IPS-20b (cell line): Measurements from ENCODE around the gene VAMP8.

ENCODE experiments used
- H3K27ac ChIP-seq: one replicate; pipeline ENCODE4 v1.5.1; 2013; ENCODE audit warnings: low read length
- H3K27me3 ChIP-seq: 2 replicates; pipeline ENCODE4 v1.6.1; 2013; ENCODE audit warnings: mild to moderate bottlenecking, low read length, inconsistent platforms; ENCODE audit not compliant: insufficient read depth
- H3K36me3 ChIP-seq: 2 replicates; pipeline ENCODE4 v1.6.1; 2013; ENCODE audit warnings: low read depth, mild to moderate bottlenecking, inconsistent platforms, low read length, moderate library complexity; ENCODE audit not compliant: insufficient read depth
- H3K4me1 ChIP-seq: 2 replicates; pipeline ENCODE4 v1.6.1; 2013; ENCODE audit warnings: mild to moderate bottlenecking, control low read depth, inconsistent platforms, low read length, moderate library complexity; ENCODE audit not compliant: insufficient read depth
- H3K4me3 ChIP-seq: 2 replicates; pipeline ENCODE4 v1.5.1; 2013; ENCODE audit warnings: mild to moderate bottlenecking, low read length, inconsistent platforms
- H3K9ac ChIP-seq: 2 replicates; pipeline ENCODE4 v1.6.1; 2013; ENCODE audit warnings: low read depth, mild to moderate bottlenecking, inconsistent platforms, low read length, moderate library complexity
- H3K9me3 ChIP-seq: 2 replicates; pipeline ENCODE4 v1.6.1; 2013; ENCODE audit warnings: mild to moderate bottlenecking, low read depth, low read length, inconsistent platforms; ENCODE audit not compliant: insufficient read depth

VAMP8 gene

DNA sequence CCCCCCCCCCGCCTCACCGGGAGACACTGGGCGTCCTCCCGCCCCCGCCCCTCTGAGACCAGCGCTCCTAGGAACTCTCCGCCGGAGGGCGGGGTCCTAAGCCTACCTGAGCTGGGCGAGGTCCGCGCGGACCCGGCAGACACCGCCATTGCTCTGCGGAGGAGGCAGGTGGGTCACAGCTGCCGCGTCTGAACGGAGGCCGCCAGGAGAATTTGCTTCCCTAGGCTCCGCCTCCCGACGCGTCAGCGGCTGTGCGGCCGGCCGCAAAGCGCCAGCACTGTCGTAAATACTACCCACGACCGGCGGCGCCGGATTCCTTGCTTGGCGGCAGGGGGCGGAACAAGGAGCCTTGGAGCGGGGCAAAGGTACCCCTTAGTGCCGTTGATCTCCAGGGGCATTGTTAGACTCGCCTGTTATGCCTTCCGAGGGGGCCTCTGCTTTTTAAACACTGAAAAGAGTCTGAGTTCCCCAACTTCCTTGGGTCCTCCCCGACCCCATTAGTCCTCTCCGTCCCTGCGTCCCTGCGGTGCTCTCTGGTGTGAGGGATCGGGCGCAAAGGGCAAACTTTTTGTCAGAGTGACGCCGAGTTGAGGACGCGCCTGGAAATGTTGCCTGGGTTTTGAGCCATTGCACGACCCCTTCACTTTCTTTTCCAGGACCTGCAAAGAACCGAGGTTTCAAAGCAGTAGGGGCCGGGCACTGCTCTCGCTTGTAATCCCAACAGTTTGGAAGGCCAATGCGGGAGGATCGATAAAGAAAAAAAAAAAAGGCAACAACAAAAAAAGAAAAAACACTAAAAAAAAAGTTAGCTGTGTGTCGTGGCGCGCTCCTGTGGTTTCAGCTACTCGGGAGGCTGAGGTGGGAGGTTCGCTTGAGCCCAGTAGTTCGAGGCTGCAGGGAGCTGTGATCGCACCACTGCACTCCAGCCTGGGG, 15.8 kb upstream of the VAMP8 start, which contains the start of gene GGCX:
TSS of gene GGCX (minus strand) at position 214 of the 933 bp plus-strand sequence. CDS start at position 149, 65 bp downstream.
- H3K27me3 ChIP-seq: no peaks in the 10 kb centered on the region
- H3K9ac ChIP-seq: peak within 1 kb of the TSS; percentile 95
- H3K4me1 ChIP-seq: peaks cover 5% of the 10 kb centered on the region; the same call in 1 of the 2 replicates
- peak within 1 kb of the TSS; percentile 86 for H3K4me3 ChIP-seq
- H3K27ac ChIP-seq: peak within 1 kb of the TSS; percentile 89
- H3K36me3 ChIP-seq: peaks cover 19% of the 10 kb centered on the region
- no peaks in the 10 kb centered on the region for H3K9me3 ChIP-seq

DNA sequence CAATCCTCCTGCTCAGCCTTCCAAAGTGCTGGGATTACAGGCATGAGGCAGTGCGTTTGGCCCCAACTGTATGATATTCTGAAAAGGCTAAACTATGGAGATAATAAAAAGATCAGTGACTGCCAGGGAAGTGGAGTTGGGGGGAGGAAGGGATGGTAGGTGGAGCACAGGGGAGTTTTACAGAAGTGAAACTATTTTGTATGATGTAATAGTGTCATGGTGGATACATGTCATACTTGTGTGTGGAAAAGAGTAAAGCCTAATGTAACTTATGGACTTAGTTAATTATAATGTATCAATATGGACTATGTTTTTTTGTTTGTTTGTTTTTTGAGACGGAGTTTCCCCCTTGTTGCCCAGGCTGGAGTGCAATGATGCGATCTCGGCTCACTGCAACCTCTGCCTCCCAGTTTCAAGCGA, 13.2 kb upstream of the VAMP8 start:
- no peaks in the 10 kb centered on the region for H3K36me3 ChIP-seq
- H3K4me3 ChIP-seq: no peak overlapping the region
- H3K9me3 ChIP-seq: no peaks in the 10 kb centered on the region
- H3K4me1 ChIP-seq: peaks cover 5% of the 10 kb centered on the region; the same call in 1 of the 2 replicates
- no peak overlapping the region for H3K9ac ChIP-seq
- no peak overlapping the region for H3K27ac ChIP-seq
- peaks cover 5% of the 10 kb centered on the region for H3K27me3 ChIP-seq

DNA sequence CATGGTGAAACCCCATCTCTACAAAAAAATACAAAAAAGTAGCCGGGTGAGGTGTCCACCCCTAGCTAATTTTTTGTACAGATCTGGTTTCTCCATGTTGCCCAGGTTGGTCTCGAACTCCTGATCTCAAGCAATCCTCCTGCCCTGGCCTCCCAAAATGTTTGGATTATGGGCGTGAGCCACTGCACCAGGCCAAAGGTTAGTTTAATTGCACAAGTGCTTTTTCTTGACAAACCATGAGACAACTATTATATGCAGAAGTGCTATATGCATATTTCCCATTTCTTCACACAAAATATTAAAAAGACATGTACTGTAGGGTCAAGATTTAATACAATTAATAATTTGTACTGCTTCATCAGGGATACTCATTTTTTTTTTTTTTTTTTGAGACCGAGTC, 11.1 kb upstream of the VAMP8 start:
- peaks cover 26% of the 10 kb centered on the region for H3K27me3 ChIP-seq
- no peak overlapping the region for H3K4me3 ChIP-seq
- no peaks in the 10 kb centered on the region for H3K4me1 ChIP-seq
- no peaks in the 10 kb centered on the region for H3K9me3 ChIP-seq
- no peak overlapping the region for H3K27ac ChIP-seq
- H3K9ac ChIP-seq: no peak overlapping the region
- H3K36me3 ChIP-seq: no peaks in the 10 kb centered on the region

DNA sequence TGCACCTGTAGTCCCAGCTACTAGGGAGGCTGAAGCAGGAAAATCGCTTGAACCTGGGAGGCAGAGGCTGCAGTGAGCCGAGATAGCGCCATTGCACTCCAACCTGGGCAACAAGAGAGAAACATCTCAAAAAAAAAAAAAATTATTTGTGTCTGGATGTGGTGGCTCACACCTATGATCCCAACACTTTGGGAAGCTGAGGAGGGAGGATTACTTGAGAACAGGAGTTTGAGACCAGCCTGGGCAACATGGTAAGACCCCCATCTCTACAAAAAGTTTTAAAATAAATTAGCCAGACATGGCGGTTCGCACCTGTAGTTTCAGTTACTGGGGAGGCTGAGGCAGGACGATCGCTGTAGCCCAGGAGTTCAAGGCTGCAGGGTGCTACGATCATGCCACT, 1.6 kb upstream of the VAMP8 start:
- no peaks in the 10 kb centered on the region for H3K9me3 ChIP-seq
- no peak overlapping the region for H3K27ac ChIP-seq
- H3K36me3 ChIP-seq: no peaks in the 10 kb centered on the region
- peaks cover 5% of the 10 kb centered on the region; the same call in 1 of the 2 replicates for H3K4me1 ChIP-seq
- no peak overlapping the region for H3K9ac ChIP-seq
- H3K27me3 ChIP-seq: peaks cover 27% of the 10 kb centered on the region
- H3K4me3 ChIP-seq: no peak overlapping the region

DNA sequence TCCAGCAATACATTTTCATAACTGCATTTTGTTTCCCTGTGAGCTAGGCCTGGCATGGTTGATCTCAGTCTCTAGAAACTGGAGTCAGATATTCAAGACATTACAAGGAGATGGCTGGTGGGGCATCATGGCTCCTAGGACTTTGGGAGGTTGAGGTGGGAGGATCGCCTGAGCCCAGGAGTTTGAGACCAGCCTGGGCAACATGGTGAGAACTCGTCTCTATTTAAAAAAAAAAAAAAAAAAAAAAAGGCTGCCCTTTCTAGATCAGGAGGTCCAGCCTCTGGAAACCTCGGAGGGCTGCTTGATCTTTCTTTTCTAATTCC, 362 bp upstream of the VAMP8 start:
- Histone ChIP-seq H3K36me3 (peaks cover 4% of the 10 kb centered on the region; the same call in 1 of the 2 replicates), H3K9ac (no peak overlapping the region), H3K27me3 (peaks cover 15% of the 10 kb centered on the region), H3K27ac (no peak overlapping the region), H3K4me3 (peak overlapping the region; percentile 73; the same call in 1 of the 2 replicates), H3K4me1 (peaks cover 5% of the 10 kb centered on the region; the same call in 1 of the 2 replicates), H3K9me3 (no peaks in the 10 kb centered on the region)

DNA sequence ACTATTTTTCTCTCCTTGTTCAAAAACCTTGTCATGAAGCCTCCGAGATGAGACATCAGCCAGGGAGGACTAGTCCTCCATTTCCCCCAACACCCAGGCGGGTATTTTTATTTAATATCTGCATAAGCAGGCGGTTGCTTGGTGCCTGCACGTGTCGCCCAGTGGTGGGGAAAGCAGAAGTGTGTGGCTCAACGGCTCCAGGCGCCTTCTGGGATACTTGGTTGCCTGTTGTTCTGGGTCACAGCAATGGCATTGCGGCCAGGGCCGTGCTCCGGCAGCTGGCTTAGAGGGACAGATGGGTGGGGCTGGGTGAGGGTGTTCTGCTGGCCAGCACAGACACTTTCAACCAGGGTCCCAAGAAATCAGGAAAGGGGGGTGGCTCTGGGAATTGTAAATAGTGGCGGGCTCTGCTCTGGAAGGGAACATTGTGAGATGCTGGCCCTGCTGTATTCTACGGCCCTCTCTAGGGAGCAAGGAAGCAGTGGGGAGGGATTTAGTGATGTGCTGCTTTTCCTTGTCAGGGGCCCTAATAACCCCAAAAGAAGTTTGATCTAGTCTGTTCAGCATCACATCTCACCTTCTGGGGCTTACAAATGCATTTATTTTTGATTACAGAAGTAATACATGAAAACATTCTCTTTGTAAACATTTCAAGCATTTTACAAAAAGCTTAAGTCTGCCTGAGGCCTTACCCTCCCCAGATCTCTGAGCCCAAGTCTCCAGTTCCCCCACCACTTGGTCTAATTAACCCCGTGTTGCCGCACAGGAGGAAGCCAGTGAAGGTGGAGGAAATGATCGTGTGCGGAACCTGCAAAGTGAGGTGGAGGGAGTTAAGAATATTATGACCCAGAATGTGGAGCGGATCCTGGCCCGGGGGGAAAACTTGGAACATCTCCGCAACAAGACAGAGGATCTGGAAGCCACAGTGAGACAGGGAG, 1.1 kb downstream of the VAMP8 start:
- peaks cover 4% of the 10 kb centered on the region; the same call in 1 of the 2 replicates for H3K36me3 ChIP-seq
- no peaks in the 10 kb centered on the region for H3K9me3 ChIP-seq
- no peak overlapping the region for H3K27ac ChIP-seq
- peaks cover 5% of the 10 kb centered on the region; the same call in 1 of the 2 replicates for H3K4me1 ChIP-seq
- H3K4me3 ChIP-seq: peak overlapping the region; percentile 73
- peak overlapping the region; percentile 66; the same call in 1 of the 2 replicates for H3K9ac ChIP-seq
- peaks cover 3% of the 10 kb centered on the region for H3K27me3 ChIP-seq

DNA sequence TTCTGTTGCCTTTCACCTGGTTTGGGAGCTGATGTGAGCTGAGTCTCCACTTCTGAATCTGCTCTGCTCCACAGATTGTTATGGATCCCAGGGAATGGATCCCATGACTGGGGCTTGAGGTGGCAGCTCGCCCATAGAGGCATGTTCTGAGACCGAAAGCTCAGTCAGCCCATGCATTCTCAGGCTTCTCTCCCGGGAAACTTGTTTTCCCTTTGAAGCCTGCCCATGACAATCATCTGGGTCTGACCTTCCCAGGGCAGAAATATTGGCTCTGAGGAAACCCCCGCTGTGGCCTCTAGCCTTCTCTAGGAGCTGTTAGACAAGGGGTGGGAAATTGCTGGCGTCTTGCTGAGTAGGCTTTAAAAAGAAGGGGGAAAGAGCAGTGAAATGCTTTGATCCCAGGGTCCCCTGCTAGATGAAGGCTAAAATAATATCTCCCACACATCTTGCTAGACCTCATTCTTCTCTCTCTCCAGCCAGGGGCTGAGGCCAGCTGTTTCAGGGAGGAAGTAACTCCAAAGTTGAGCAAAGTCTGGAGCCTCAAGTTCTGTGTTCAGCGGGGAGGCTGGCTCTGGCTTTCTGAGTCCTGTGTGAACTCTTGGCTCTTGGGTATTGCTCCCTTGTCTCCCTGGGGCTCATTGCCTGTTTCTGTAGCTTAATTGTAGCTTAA, 2.0 kb downstream of the VAMP8 start:
- Histone ChIP-seq H3K4me1 (peaks cover 5% of the 10 kb centered on the region; the same call in 1 of the 2 replicates), H3K4me3 (peak overlapping the region; percentile 73), H3K9ac (no peak overlapping the region)

DNA sequence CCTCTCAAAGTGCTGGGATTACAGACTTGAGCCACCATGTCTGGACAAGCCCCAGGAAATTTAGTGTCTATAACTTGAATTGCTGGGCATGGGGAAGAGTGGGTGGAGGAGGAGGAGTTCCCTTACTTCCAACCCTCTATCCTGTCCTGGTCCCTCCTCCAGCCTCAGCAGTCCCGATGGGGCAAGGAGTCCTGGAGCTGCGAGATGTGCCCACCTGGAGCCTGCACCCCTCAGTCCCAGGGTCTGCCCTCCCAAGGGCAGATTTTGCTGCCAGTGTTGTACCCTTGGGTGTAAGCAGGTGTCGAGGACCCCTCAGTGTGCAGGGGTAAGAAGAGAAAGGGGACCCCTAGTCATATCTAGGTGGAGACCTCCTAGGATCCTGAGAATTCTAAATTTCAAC, 2.8 kb downstream of the VAMP8 start:
- Histone ChIP-seq H3K9me3 (no peaks in the 10 kb centered on the region), H3K9ac (no peak overlapping the region), H3K27me3 (peaks cover 18% of the 10 kb centered on the region)

More for the DNA sequence above, 2.0 kb downstream of the VAMP8 start:
- no peaks in the 10 kb centered on the region for H3K9me3 ChIP-seq
- no peak overlapping the region for H3K27ac ChIP-seq
- H3K36me3 ChIP-seq: peaks cover 4% of the 10 kb centered on the region; the same call in 1 of the 2 replicates
- peaks cover 10% of the 10 kb centered on the region for H3K27me3 ChIP-seq

DNA sequence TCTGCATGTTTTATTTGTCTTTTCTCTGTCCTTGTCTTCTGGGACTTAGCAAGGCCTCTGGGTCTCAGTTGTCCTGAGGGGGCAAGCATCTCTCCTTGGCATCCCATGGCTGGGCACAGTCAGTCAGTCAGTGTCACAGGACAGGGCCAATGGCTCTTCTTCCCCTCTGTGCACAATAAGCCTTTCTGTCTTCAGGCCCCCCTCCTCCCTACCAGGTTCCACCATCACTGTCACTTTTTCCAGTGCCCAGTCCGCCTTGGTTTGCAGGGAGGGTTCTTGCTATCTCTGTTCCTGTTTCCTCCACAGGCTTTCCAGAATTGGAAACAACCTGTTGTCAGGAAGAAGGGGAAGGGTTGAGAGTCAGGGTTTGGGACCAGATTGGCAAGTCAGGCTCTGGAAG, 5.1 kb downstream of the VAMP8 start:
- peaks cover 5% of the 10 kb centered on the region; the same call in 1 of the 2 replicates for H3K4me1 ChIP-seq
- peaks cover 4% of the 10 kb centered on the region; the same call in 1 of the 2 replicates for H3K36me3 ChIP-seq
- H3K4me3 ChIP-seq: no peak overlapping the region
- H3K27me3 ChIP-seq: peaks cover 27% of the 10 kb centered on the region; the same call in 1 of the 2 replicates
- H3K9me3 ChIP-seq: no peaks in the 10 kb centered on the region
- no peak overlapping the region for H3K27ac ChIP-seq
- H3K9ac ChIP-seq: no peak overlapping the region

More for the DNA sequence above, 2.8 kb downstream of the VAMP8 start:
- Histone ChIP-seq H3K4me3 (no peak overlapping the region), H3K36me3 (peaks cover 4% of the 10 kb centered on the region; the same call in 1 of the 2 replicates), H3K27ac (no peak overlapping the region), H3K4me1 (peaks cover 5% of the 10 kb centered on the region; the same call in 1 of the 2 replicates)

DNA sequence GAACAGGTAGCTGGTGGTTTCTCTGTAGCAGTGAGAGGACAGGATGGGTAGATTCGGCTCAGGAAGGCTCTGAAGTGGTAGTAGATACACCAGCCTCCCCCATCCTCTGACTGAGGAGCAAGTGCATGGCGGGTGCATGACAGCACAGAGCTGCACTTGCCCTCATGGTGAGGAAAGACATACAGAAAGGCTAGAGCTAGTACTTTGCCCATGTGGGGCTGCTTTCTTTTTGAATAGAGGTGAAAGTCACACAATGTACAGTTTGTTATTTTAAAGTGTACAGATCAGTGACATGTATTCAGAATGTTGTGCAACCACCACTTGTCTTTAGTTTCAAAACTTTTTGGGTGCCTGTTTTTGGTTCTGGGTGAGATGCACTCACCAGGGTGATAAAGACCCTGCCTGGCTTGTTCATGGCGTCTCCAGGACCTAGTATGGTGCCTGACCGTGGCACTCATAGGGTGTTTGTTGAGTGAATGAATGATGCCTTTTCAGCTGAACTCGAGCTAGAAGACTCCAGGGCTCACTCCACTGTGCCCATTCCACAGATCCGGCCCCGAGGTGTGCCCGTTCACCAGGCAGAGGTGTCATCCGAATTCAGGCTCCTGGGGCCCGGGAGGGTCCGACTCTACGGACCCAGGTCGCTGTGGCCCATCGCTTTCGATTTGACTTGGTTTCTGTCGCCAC, 6.4 kb downstream of the VAMP8 start:
- H3K9me3 ChIP-seq: no peaks in the 10 kb centered on the region
- H3K27ac ChIP-seq: no peak overlapping the region
- H3K4me1 ChIP-seq: peaks cover 3% of the 10 kb centered on the region; the same call in 1 of the 2 replicates
- H3K27me3 ChIP-seq: peaks cover 27% of the 10 kb centered on the region; the same call in 1 of the 2 replicates
- peaks cover 4% of the 10 kb centered on the region; the same call in 1 of the 2 replicates for H3K36me3 ChIP-seq
- H3K9ac ChIP-seq: no peak overlapping the region
- no peak overlapping the region; the same call in 1 of the 2 replicates for H3K4me3 ChIP-seq
